Common myeloid progenitor, CD34-positive (primary cell): Measurements from ENCODE around the gene HACD1.

Experiments used
- CTCF ChIA-PET: fragments of 350-600 bp; sonication (Branson Sonifier 250); formaldehyde crosslinking; loops from one replicate; lab custom pipeline; 2021; ENCODE audit warnings: antibody characterized with exemption; lab: Charles Lee
- POLR2A ChIA-PET: fragments of 350-600 bp; sonication (Branson Sonifier 250); formaldehyde crosslinking; loops from one replicate; lab custom pipeline; 2021; ENCODE audit warnings: antibody characterized with exemption; lab: Charles Lee
- DNase-seq, 3 donors: peaks; one replicate each; pipeline versions ENCODE4 v3.0.0 to v3.0.0-alpha.2; 2013
- H3K27ac ChIP-seq, 2 experiments: 1 replicate in 1 of 2; 2 replicates in 1 of 2; pipeline ENCODE4 v1.7.0; 2013; ENCODE audit warnings: inconsistent platforms in 2 of 2, low read length in 2 of 2, mild to moderate bottlenecking in 2 of 2, low read depth in 1 of 2, moderate library complexity in 1 of 2; ENCODE audit not compliant: severe bottlenecking in 2 of 2, insufficient read depth in 1 of 2, poor library complexity in 1 of 2
- H3K27me3 ChIP-seq, 5 experiments: replicated peaks in 2 of 5; 1 replicate in 3 of 5; 2 replicates in 2 of 5; pipeline versions ENCODE4 v1.6.1 to v1.7.0; 2013; ENCODE audit warnings: low read length in 4 of 5, mild to moderate bottlenecking in 2 of 5, moderate library complexity in 2 of 5, inconsistent platforms in 1 of 5; ENCODE audit not compliant: insufficient read depth in 5 of 5, control insufficient read depth in 4 of 5
- H3K36me3 ChIP-seq, 4 experiments: 1 replicate in 2 of 4; 2 replicates in 2 of 4; pipeline versions ENCODE4 v1.6.1 to v1.7.0; 2013; ENCODE audit warnings: low read length in 3 of 4, control low read depth in 1 of 4, mild to moderate bottlenecking in 1 of 4; ENCODE audit not compliant: control insufficient read depth in 4 of 4, insufficient read depth in 4 of 4
- H3K4me1 ChIP-seq, 4 experiments: 1 replicate in 3 of 4; 2 replicates in 1 of 4; pipeline versions ENCODE4 v1.6.1 to v1.7.1; 2013; ENCODE audit warnings: low read length in 3 of 4, mild to moderate bottlenecking in 3 of 4, control low read depth in 1 of 4, inconsistent platforms in 1 of 4, moderate library complexity in 1 of 4; ENCODE audit not compliant: control insufficient read depth in 4 of 4, insufficient read depth in 4 of 4; ENCODE audit errors: control extremely low read depth in 1 of 4
- H3K4me3 ChIP-seq, 7 experiments: 1 replicate in 4 of 7; 2 replicates in 3 of 7; pipeline versions ENCODE4 v1.5.1 to v1.7.0; 2013; ENCODE audit warnings: mild to moderate bottlenecking in 7 of 7, low read length in 6 of 7, moderate library complexity in 6 of 7, inconsistent platforms in 2 of 7, low read depth in 2 of 7, control low read depth in 1 of 7; ENCODE audit not compliant: insufficient read depth in 4 of 7, control insufficient read depth in 1 of 7; ENCODE audit errors: extremely low read depth in 1 of 7
- H3K9me3 ChIP-seq, 5 experiments: 1 replicate in 4 of 5; 2 replicates in 1 of 5; pipeline versions ENCODE4 v1.6.1 to v1.7.1; 2013; ENCODE audit warnings: low read length in 4 of 5, mild to moderate bottlenecking in 2 of 5, inconsistent platforms in 1 of 5, low read depth in 1 of 5, moderate library complexity in 1 of 5; ENCODE audit not compliant: control insufficient read depth in 4 of 5, insufficient read depth in 2 of 5; ENCODE audit errors: control extremely low read depth in 1 of 5
- WGBS: methylation state at CpG from one replicate; pipeline ENCODE4 v1.1.5; 2013; ENCODE audit not compliant: insufficient coverage; 5-methylcytosine and 5-hydroxymethylcytosine counted together

Gene HACD1

DNA sequence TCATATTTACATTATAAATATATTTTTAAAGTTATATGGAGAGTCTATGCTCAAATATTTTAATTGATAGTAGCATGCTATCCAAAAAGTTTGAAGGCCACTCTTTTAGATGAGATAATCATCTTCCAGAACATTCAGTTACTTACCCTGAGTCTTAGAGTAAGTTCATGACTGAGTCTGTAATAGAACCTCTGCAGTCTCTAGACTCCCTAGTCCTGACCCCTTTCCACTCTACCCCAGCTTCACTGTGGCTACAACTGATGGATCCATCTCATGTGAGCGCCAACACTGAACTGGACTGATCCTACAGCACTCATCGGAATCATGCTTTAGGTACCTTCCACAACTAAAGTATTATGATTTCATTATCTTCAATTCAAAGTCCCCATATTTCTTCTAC is 10.1 kb downstream of the HACD1 start:
- POLR2A ChIA-PET: interaction anchor here (0.6 kb wide), 1 partner anchor 50 kb away, joined by 5 read pairs; no protein-coding TSS in a partner anchor
- WGBS: 81% methylated on average over 2 of the region's 2 CpGs
- no peak for DNase-seq
- Histone ChIP-seq H3K4me1 (peaks cover 0 to 6% (median 3%) of the 10 kb centered on the region in 4 experiments), H3K27me3 (no peaks in the 10 kb centered on the region), H3K36me3 (peaks cover 2 to 6% (median 5%) of the 10 kb centered on the region in 4 experiments), H3K27ac (no peak overlapping the region), H3K9me3 (no peaks in the 10 kb centered on the region), H3K4me3 (no peak overlapping the region)
- CTCF ChIA-PET: interaction anchor here (0.9 to 1.9 kb wide), 6 partner anchors 9 to 267 kb away, joined by 3 to 16 read pairs (median 4); no protein-coding TSS in a partner anchor

- WGBS: 100% methylated on average over 1 of the region's 3 CpGs
- H3K27me3 ChIP-seq: no peaks in the 10 kb centered on the region
- no peak for DNase-seq
- peaks cover 2 to 8% (median 6%) of the 10 kb centered on the region in 4 experiments for H3K36me3 ChIP-seq
- H3K4me3 ChIP-seq: no peak overlapping the region
- peaks cover 0 to 6% (median 3%) of the 10 kb centered on the region in 4 experiments for H3K4me1 ChIP-seq
- ChIA-PET CTCF (interaction anchor here (0.6 to 1.9 kb wide), 13 partner anchors 7 to 677 kb away, joined by 3 to 16 read pairs (median 3); no protein-coding TSS in a partner anchor), POLR2A (interaction anchor here (0.6 kb wide), 1 partner anchor 50 kb away, joined by 5 read pairs; no protein-coding TSS in a partner anchor)
- H3K27ac ChIP-seq: no peak overlapping the region
- no peaks in the 10 kb centered on the region for H3K9me3 ChIP-seq
Observed at GRCh38 chr10:17606547-17607040, 10.6 kb downstream of the HACD1 start.

GRCh38 chr10:17605936-17606335 is 11.2 kb downstream of the HACD1 start:
- CTCF ChIA-PET: interaction anchor here (0.6 to 1.9 kb wide), 11 partner anchors 8 to 678 kb away, joined by 3 to 16 read pairs (median 3); no protein-coding TSS in a partner anchor
- DNase-seq: no peak
- Histone ChIP-seq H3K27me3 (no peaks in the 10 kb centered on the region), H3K4me3 (no peak overlapping the region), H3K9me3 (no peaks in the 10 kb centered on the region), H3K27ac (no peak overlapping the region), H3K36me3 (peaks cover 2 to 12% (median 9%) of the 10 kb centered on the region in 4 experiments), H3K4me1 (peaks cover 0 to 6% (median 3%) of the 10 kb centered on the region in 4 experiments)
- POLR2A ChIA-PET: no interaction called here
- 100% methylated on average over 2 of the region's 6 CpGs for WGBS

DNA sequence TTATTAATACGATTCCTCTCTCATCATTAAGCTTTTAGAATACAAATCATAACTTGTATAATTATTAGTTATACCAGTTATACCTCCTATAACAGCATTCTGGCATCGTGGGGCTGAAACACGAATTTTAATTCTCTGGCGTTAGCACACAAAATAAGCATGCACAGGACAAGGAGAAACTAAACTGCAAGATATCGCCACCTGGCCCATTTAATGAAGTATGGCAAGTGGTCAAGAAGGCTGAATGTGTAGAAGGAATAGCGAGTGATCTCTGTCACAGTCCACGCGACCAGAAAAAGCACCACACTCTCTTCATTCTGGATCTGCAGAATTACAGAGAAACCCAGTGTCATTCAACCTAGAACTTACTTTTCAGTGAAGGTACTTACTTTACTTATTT is 18.1 kb downstream of the HACD1 start:
- H3K27me3 ChIP-seq: no peaks in the 10 kb centered on the region
- DNase-seq: peak; percentile 68 to 81 (median 78)
- WGBS: no CpG with 5 or more reads among the region's 8 CpGs
- CTCF ChIA-PET: interaction anchor here (0.7 to 3.6 kb wide), 14 partner anchors 9 to 309 kb away, joined by 3 to 18 read pairs (median 4); no protein-coding TSS in a partner anchor
- H3K27ac ChIP-seq: no peak overlapping the region
- peaks cover 0 to 10% (median 0%) of the 10 kb centered on the region in 4 experiments for H3K4me1 ChIP-seq
- H3K36me3 ChIP-seq: peaks cover 0 to 23% (median 8%) of the 10 kb centered on the region in 4 experiments
- H3K9me3 ChIP-seq: no peaks in the 10 kb centered on the region
- peak overlapping the region in 1 of 7 experiments; percentile 39 for H3K4me3 ChIP-seq
- POLR2A ChIA-PET: interaction anchor here (0.7 kb wide), 1 partner anchor 230 kb away, joined by 3 read pairs; no protein-coding TSS in a partner anchor

DNA sequence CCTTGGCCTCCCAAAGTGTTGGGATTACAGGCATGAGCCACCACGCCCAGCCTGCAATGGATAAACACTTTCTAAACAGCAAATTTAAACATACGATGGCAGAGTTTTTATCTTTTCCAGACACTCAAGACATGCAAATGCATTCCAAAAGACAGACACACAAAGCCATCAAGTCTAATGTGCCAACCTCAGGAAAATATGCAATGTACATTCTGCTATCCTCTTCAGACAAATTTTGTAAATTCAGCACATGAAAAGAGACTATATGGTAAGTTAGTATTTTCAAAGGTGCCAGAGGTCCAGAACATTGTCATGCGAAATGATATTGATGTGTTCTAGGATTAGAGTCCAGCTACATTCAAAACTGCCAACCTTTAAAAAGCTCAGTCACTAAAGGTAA is 19.8 kb downstream of the HACD1 start:
- POLR2A ChIA-PET: no interaction called here
- Histone ChIP-seq H3K36me3 (peaks cover 0 to 23% (median 9%) of the 10 kb centered on the region in 4 experiments), H3K4me3 (no peak overlapping the region), H3K4me1 (peaks cover 0 to 10% (median 0%) of the 10 kb centered on the region in 4 experiments), H3K9me3 (no peaks in the 10 kb centered on the region), H3K27ac (no peak overlapping the region), H3K27me3 (no peaks in the 10 kb centered on the region)
- DNase-seq: no peak
- CTCF ChIA-PET: interaction anchor here (0.7 to 2.5 kb wide), 11 partner anchors 10 to 620 kb away, joined by 3 to 17 read pairs (median 4); no protein-coding TSS in a partner anchor
- WGBS: 100% methylated on average over 2 of the region's 3 CpGs

GRCh38 chr10:17590969-17591645 is 26.1 kb downstream of the HACD1 start:
- H3K4me1 ChIP-seq: peaks cover 4 to 17% (median 11%) of the 10 kb centered on the region in 4 experiments
- peaks cover 0 to 14% (median 4%) of the 10 kb centered on the region in 4 experiments for H3K36me3 ChIP-seq
- WGBS: 97% methylated on average over 4 of the region's 6 CpGs
- no peaks in the 10 kb centered on the region for H3K27me3 ChIP-seq
- ChIA-PET CTCF (interaction anchor here (0.8 to 1.5 kb wide), 9 partner anchors 8 to 301 kb away, joined by 3 to 5 read pairs (median 3); partner anchors contain the start of gene ST8SIA6), POLR2A (no interaction called here)
- H3K4me3 ChIP-seq: no peak overlapping the region
- no peak overlapping the region for H3K27ac ChIP-seq
- DNase-seq: peak in 1 of 3 donors; percentile 28
- H3K9me3 ChIP-seq: no peaks in the 10 kb centered on the region
